ENCODE measurements around the gene DESI1.
"Not testable (repeated sequence)": the region's sequence is repeated elsewhere in the genome, so short reads cannot be mapped to it uniquely, and the experiment has no call there.

The DESI1 gene

DNA sequence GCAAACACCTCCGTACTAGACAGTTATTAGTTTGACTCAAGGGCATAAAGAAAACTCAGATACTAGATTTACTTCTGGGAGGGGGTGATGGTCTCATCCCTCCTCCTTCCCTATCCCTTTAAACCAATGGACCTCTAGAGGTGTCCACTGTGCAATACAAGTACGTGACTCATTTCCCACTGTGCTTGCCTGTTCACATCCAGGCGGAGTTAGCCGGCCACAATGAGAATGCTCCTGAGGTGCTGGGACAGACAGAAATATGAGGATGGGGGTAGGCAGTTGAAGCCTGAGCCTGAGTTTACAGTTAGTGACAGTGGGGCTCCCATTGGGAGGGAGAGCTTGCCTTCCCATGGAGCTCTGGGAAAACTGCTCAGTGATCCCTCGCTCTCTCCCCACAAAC, 22.8 kb downstream of the DESI1 start:
- DNase-seq (ENCODE audit: low read depth) = no peak

DNA sequence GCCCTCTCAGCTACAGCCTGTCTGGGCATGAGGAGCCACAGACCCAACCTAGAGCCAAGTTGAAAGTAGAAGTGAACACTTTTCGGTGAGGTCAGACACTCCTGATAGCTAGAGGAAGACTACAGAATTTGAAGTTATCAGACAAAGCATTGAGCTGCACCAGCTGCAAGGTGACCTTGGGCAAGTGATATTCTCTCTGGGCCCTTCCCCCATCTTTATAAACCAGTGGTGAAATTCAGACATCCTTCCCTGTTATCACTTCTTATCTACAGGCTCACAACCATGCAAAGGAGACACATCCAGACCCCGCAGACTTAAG, 23.2 kb downstream of the DESI1 start:
- DNase-seq (ENCODE audit: low read depth) = no peak
- TF ChIP-seq, protein P1, sequence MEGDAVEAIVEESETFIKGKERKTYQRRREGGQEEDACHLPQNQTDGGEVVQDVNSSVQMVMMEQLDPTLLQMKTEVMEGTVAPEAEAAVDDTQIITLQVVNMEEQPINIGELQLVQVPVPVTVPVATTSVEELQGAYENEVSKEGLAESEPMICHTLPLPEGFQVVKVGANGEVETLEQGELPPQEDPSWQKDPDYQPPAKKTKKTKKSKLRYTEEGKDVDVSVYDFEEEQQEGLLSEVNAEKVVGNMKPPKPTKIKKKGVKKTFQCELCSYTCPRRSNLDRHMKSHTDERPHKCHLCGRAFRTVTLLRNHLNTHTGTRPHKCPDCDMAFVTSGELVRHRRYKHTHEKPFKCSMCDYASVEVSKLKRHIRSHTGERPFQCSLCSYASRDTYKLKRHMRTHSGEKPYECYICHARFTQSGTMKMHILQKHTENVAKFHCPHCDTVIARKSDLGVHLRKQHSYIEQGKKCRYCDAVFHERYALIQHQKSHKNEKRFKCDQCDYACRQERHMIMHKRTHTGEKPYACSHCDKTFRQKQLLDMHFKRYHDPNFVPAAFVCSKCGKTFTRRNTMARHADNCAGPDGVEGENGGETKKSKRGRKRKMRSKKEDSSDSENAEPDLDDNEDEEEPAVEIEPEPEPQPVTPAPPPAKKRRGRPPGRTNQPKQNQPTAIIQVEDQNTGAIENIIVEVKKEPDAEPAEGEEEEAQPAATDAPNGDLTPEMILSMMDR (IDR thresholded peaks at IDR 0.05; ENCODE audit: control insufficient read depth, extremely low read depth, insufficient read depth) = no peak

More for the DNA sequence above, 22.8 kb downstream of the DESI1 start:
- TF ChIP-seq, protein P1 (IDR thresholded peaks at IDR 0.05; ENCODE audit: control insufficient read depth, extremely low read depth, insufficient read depth) = no peak
- H3K4me3 ChIP-seq (ENCODE audit: low read depth, low read length) = no peak overlapping the region

GRCh38 chr22:41596776-41597634, 23.8 kb downstream of the DESI1 start:
- no peak for DNase-seq (ENCODE audit: low read depth)
- H3K4me3 ChIP-seq (ENCODE audit: low read depth, low read length) = no peak overlapping the region

More for the DNA sequence above, 23.2 kb downstream of the DESI1 start:
- H3K4me3 ChIP-seq (ENCODE audit: low read depth, low read length) = no peak overlapping the region

GRCh38 chr22:41595703-41596102, 25.1 kb downstream of the DESI1 start:
- no peak overlapping the region for H3K4me3 ChIP-seq (ENCODE audit: low read depth, low read length)
- no peak for DNase-seq (ENCODE audit: low read depth)
- TF ChIP-seq, protein P1 (IDR thresholded peaks at IDR 0.05; ENCODE audit: control insufficient read depth, extremely low read depth, insufficient read depth) = no peak

More at GRCh38 chr22:41596776-41597634, 23.8 kb downstream of the DESI1 start:
- TF ChIP-seq, protein P1 (IDR thresholded peaks at IDR 0.05; ENCODE audit: control insufficient read depth, extremely low read depth, insufficient read depth) = peak; percentile 58

DNA sequence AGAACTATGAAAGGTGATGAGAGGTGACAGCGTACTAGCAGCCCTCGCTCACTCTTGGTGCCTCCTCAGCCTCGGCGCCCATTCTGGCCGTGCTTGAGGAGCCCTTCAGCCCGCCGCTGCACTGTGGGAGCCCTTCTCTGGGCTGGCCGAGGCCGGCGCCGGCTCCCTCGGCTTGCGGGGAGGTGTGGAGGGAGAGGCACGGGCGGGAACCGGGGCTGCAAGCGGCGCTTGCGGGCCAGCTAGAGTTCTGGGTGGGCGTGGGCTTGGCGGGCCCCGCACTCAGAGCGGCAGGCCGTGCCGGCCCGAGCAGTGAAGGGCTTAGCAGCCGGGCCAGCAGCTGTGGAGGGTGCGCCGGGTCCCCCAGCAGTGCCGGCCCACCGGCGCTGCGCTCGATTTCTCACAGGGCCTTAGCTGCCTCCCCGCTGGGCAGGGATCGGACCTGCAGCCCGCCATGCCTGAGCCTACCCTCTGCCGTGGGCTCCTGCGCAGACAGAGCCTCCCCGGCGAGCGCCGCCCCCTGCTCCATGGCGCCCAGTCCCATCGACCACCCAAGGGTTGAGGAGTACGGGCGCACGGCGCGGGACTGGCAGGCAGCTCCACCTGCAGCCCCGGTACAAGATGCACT, 27.4 kb downstream of the DESI1 start:
- not testable (repeated sequence) for DNase-seq (ENCODE audit: low read depth); H3K4me3 ChIP-seq (ENCODE audit: low read depth, low read length)

DNA sequence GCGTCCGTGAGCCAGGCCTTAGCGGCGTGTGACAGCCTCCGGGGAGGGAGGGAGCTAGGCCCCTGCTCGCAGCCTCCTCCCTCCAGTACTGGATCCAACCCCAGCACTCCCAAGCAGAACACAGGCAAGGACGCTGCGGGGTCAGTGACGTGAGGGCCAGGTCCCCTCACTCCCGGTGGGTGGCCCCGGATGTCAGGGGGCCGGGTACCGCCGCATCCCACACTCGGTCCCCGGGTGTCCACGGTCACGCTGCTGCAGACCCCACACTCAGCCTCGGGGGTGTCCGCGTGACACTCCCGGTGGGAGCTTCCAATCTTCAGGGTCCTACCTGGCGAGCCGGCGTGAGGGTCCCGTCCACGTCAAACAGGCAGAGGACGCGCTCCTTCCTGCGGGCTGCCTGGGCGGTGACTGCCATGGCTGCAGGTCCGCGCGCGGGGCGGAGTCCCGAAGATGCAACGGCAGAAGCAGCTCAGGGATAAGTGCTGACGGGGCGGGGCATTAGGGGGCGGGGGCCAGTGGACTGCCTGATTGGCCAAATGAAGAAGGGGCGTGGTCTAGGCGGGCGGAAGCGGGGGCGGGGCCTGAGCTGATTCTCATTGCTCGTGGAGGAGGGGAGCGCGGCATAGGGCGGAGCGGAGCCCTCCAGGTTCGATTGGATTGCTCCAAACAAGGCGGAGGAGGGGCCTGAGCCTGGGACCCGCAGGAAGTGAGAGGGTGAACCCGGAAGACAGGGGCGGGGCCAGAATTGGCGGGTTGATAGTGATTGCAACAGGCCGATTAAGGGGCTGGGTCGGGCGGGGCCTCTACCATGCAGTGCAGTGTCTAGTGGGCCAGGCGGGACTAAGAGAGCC, 31.2 kb downstream of the DESI1 start, which contains the start of gene PMM1:
Gene PMM1, minus strand, starts transcription at position 450 of the 851 bp plus-strand sequence. Its CDS starts 35 bp downstream, at position 415.
- peak within 1 kb of the TSS; percentile 78 for H3K4me3 ChIP-seq (ENCODE audit: low read depth, low read length)
- peak; percentile 96 for DNase-seq (ENCODE audit: low read depth)
- TF ChIP-seq, protein P1 (IDR thresholded peaks at IDR 0.05; ENCODE audit: control insufficient read depth, extremely low read depth, insufficient read depth) = no peak

DNA sequence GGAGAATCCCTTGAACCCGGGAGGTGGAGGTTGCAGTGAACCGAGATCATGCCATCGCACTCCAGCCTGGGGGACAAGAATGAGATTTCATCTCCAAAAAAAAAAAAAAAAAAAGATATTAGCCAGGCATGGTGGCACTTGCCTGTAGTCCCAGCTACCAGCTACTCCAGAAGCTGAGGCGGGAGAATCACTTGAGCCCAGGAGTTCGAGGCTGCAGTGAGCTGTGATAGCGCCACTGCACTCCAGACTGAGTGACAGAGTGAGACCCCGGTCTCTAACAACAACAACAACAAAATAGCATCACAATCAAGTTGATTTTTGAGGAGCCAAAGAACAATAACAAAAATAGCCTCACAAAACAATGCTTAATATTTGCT, 33.5 kb downstream of the DESI1 start:
- TF ChIP-seq, protein P1 (IDR thresholded peaks at IDR 0.05; ENCODE audit: control insufficient read depth, extremely low read depth, insufficient read depth) = no peak
- DNase-seq (ENCODE audit: low read depth) = no peak
- H3K4me3 ChIP-seq (ENCODE audit: low read depth, low read length) = peak overlapping the region; percentile 78; the same call in 1 of the 2 replicates

Measured in LNCaP clone FGC (cell line).